K562 (cell line): ENCODE data around the gene ACHE. TPM values are rescaled to one million over a fixed set of nuclear protein-coding genes. Genes with fewer than 3 reads are reported as not detected.

Experiments
- CC2D1A ChIP-seq: fragments of 450-650 bp; IDR thresholded peaks from 2 replicates; pipeline ENCODE4 v1.6.1; 2017; ENCODE audit warnings: mild to moderate bottlenecking
- CEBPB ChIP-seq: fragments of 450-650 bp; IDR thresholded peaks from 2 replicates; pipeline ENCODE4 v1.6.1; 2016; ENCODE audit warnings: missing genetic modification characterization, missing compliant biosample characterization
- E2F3 ChIP-seq: fragments of 250-450 bp; sonication (Bioruptor Pico); IDR thresholded peaks from 2 replicates; pipeline ENCODE4 v1.4.0; 2020; ENCODE audit warnings: mild to moderate bottlenecking
- FOXM1 ChIP-seq, 2 experiments: fragments of 450-650 bp in 1 of 2; sonication (generic) in 1 of 2; formaldehyde crosslinking in 1 of 2; IDR thresholded peaks; 2 replicates each; pipeline versions ENCODE4 v1.6.1 to v1.9.0; 2017 to 2022; ENCODE audit warnings: low read depth in 2 of 2, mild to moderate bottlenecking in 2 of 2, missing genetic modification reagents in 1 of 2, moderate library complexity in 1 of 2
- GATA2 ChIP-seq: sonication (generic); formaldehyde crosslinking; IDR thresholded peaks from 2 replicates; pipeline ENCODE4 v1.4.0; 2020; ENCODE audit warnings: mild to moderate bottlenecking, missing genetic modification reagents
- IRF1 ChIP-seq: sonication (generic); formaldehyde crosslinking; IDR thresholded peaks from 2 replicates; pipeline ENCODE4 v1.8.0; 2022; ENCODE audit warnings: missing genetic modification reagents, mild to moderate bottlenecking, borderline replicate concordance
- KAT8 ChIP-seq: fragments of 450-650 bp; IDR thresholded peaks from 2 replicates; pipeline ENCODE4 v1.6.1; 2016; ENCODE audit warnings: low read depth, mild to moderate bottlenecking
- MTF1 ChIP-seq: fragments of 250-450 bp; sonication (Bioruptor Pico); IDR thresholded peaks from 2 replicates; pipeline ENCODE4 v1.9.0; 2021; ENCODE audit warnings: moderate library complexity, mild to moderate bottlenecking, inconsistent platforms, borderline replicate concordance
- NR2C2 ChIP-seq, 2 experiments: fragments of 200-800 bp in 1 of 2; sonication (Bioruptor generic) in 1 of 2; sonication (generic) in 1 of 2; formaldehyde crosslinking in 1 of 2; IDR thresholded peaks; 2 replicates each; pipeline versions ENCODE4 v1.6.1 to v1.8.0; 2016 to 2022; ENCODE audit warnings: mild to moderate bottlenecking in 1 of 2, missing compliant biosample characterization in 1 of 2, missing genetic modification characterization in 1 of 2, missing genetic modification reagents in 1 of 2
- NRF1 ChIP-seq, 2 experiments: fragments of 450-650 bp; IDR thresholded peaks in 1 of 2; conservative IDR thresholded peaks in 1 of 2; 2 replicates each; pipeline ENCODE4 v1.6.1; 2014; ENCODE audit warnings: mild to moderate bottlenecking in 2 of 2
- PKNOX1 ChIP-seq: fragments of 450-650 bp; IDR thresholded peaks from 2 replicates; pipeline ENCODE4 v1.6.1; 2016
- RFX1 ChIP-seq: fragments of 450-650 bp; IDR thresholded peaks from 2 replicates; pipeline ENCODE4 v1.6.1; 2016; ENCODE audit warnings: mild to moderate bottlenecking, moderate library complexity
- TCF15 ChIP-seq: fragments of 250-450 bp; sonication (Bioruptor Pico); IDR thresholded peaks from 2 replicates; pipeline ENCODE4 v1.8.0; 2022; ENCODE audit warnings: moderate library complexity, mild to moderate bottlenecking, inconsistent platforms
- TFAP4 ChIP-seq: sonication (generic); formaldehyde crosslinking; IDR thresholded peaks from 2 replicates; pipeline ENCODE4 v1.8.0; 2022; ENCODE audit warnings: missing genetic modification reagents, mild to moderate bottlenecking, moderate library complexity, borderline replicate concordance
- UBTF ChIP-seq, 2 experiments: IDR thresholded peaks; 2 replicates each; pipeline ENCODE4 v1.6.1; 2012; ENCODE audit warnings: improper control_type of control experiment in 2 of 2, low read depth in 2 of 2, low read length in 2 of 2, borderline replicate concordance in 1 of 2
- ZNF280A ChIP-seq: fragments of 450-650 bp; IDR thresholded peaks from 2 replicates; pipeline ENCODE4 v1.6.1; 2018; ENCODE audit warnings: mild to moderate bottlenecking, low read depth; ENCODE audit not compliant: partially characterized antibody
- polyA plus RNA-seq, 8 experiments: library from polyadenylated mRNA; depleted of rRNA in 4 of 8; stranded (reverse) in 5 of 8; unstranded in 3 of 8; fragments of >200 nt; fragmentation: Nextera tagmentation in 2 of 8; fragmentation: Illumina TruSeq in 1 of 8; extraction: Ambion mirVana in 2 of 8; extraction: Trizol in 1 of 8; gene quantifications; 2 replicates each; pipeline versions ENCODE4 v1.2.1 to v1.2.3, GENCODE V29; 2011 to 2014; ENCODE audit warnings: inconsistent platforms in 1 of 8, missing spikeins in 1 of 8
- total RNA-seq, 7 experiments: library from RNA; depleted of rRNA in 6 of 7; stranded (reverse); fragments of >200 nt in 6 of 7; fragmentation: Illumina TruSeq in 2 of 7; extraction: Trizol in 2 of 7; gene quantifications; 2 replicates each; pipeline versions ENCODE4 v1.2.1 to v1.2.3, GENCODE V29; 2011 to 2021; ENCODE audit warnings: low replicate concordance in 1 of 7

Gene ACHE
- total and polyA plus RNA-seq, 9 of the 15 experiments (the other 6 are each of a cell fraction or from before 2014, with no cell fraction given): 0.04 to 8.8 (median 1.9) TPM

GRCh38 chr7:100888988-100889750 is 6.5 kb downstream of the ACHE start, which contains the start of gene UFSP1 (continued):
- no peak for TF ChIP-seq MTF1
- TF ChIP-seq TCF15: no peak
- TF ChIP-seq CC2D1A: no peak
- TF ChIP-seq GATA2 (CRISPR knock-in tag): no peak
- peak; percentile 68; the same call in 1 of the 2 replicates for TF ChIP-seq PKNOX1
- TF ChIP-seq ZNF280A: no peak
- no peak for TF ChIP-seq RFX1
- peak; percentile 74 for TF ChIP-seq TFAP4 (CRISPR knock-in tag)
- TF ChIP-seq NRF1 (conservative IDR thresholded peaks at IDR 0.05 in 1 of 2, IDR thresholded peaks at IDR 0.05 in 1 of 2): no peak
- TF ChIP-seq KAT8: no peak
- no peak for TF ChIP-seq FOXM1 (IDR thresholded peaks at IDR 0.05; ENCODE audit: low read depth)
- TF ChIP-seq FOXM1 (CRISPR knock-in tag; IDR thresholded peaks at IDR 0.05; ENCODE audit: low read depth): peak; percentile 95
- peak in 1 of 2 experiments; percentile 84; a peak in 3 of 4 replicates for TF ChIP-seq UBTF (IDR thresholded peaks at IDR 0.05; ENCODE audit: borderline replicate concordance in 1 of 2, low read depth in 2 of 2, low read length in 2 of 2)
- TF ChIP-seq NR2C2 (CRISPR knock-in tag; IDR thresholded peaks at IDR 0.05): peak; percentile 31; the same call in 1 of the 2 replicates
- TF ChIP-seq NR2C2 (tag; IDR thresholded peaks at IDR 0.05): 0 out of 2 replicates have a peak, but pooled peaks have one; percentile 28
- TF ChIP-seq CEBPB (tag): no peak
- TF ChIP-seq IRF1 (CRISPR knock-in tag): no peak
- TF ChIP-seq E2F3 (CRISPR knock-in tag): peak; percentile 87; the same call in 1 of the 2 replicates
